IMR-90 (cell line): ENCODE results near the gene FERMT3. TPM values are rescaled to one million over a fixed set of nuclear protein-coding genes. Genes with fewer than 3 reads are reported as not detected.

ENCODE experiments used
- ATAC-seq: fragments of 200-7000 bp; cut with Tn5 transposase; 2 replicates; pipeline ENCODE4 v1.9.1; 2020; ENCODE audit warnings: low read depth, mild to moderate bottlenecking, moderate library complexity
- BruUV-seq: library from RNA; stranded (reverse); fragments of 400-500 nt; replicated peaks from 2 replicates; lab custom pipeline; 2021; lab: Mats Ljungman, UMichigan
- CTCF ChIA-PET: fragments of 300-600 bp; formaldehyde crosslinking; extraction: SDS; loops from one replicate; lab custom pipeline; 2021; ENCODE audit warnings: antibody characterized with exemption; lab: Yijun Ruan, JAX
- POLR2A ChIA-PET: fragments of 300-600 bp; sonication (Branson Sonifier 250); formaldehyde crosslinking; loops from one replicate; lab custom pipeline; 2022; ENCODE audit warnings: antibody characterized with exemption; ENCODE audit not compliant: unreplicated experiment; lab: Charles Lee
- DNase-seq: peaks from one replicate; pipeline ENCODE4 v3.0.0; 2013
- H2AFZ ChIP-seq: replicated peaks from 2 replicates; pipeline ENCODE3; 2013; ENCODE audit warnings: low read length, mild to moderate bottlenecking; ENCODE audit not compliant: poor library complexity
- H2AK5ac ChIP-seq: 2 replicates; pipeline ENCODE4 v1.6.1; 2013; ENCODE audit warnings: low read depth, low read length, inconsistent platforms
- H2AK9ac ChIP-seq: replicated peaks from 2 replicates; pipeline ENCODE3; 2013; ENCODE audit warnings: mild to moderate bottlenecking, low read depth, low read length, moderate library complexity; ENCODE audit not compliant: poor library complexity
- H2BK120ac ChIP-seq: 2 replicates; pipeline ENCODE4 v1.6.1; 2013; ENCODE audit warnings: low read depth, low read length, inconsistent platforms
- H2BK15ac ChIP-seq: 3 replicates; pipeline ENCODE4 v1.6.1; 2013; ENCODE audit warnings: low read depth, low read length, inconsistent platforms
- H2BK20ac ChIP-seq: 2 replicates; pipeline ENCODE4 v1.6.1; 2013; ENCODE audit warnings: low read depth, mild to moderate bottlenecking, inconsistent platforms, low read length, moderate library complexity
- H2BK5ac ChIP-seq: 2 replicates; pipeline ENCODE4 v1.6.1; 2013; ENCODE audit warnings: mild to moderate bottlenecking, low read depth, low read length, inconsistent platforms; ENCODE audit not compliant: poor library complexity, severe bottlenecking
- H3K14ac ChIP-seq: replicated peaks from 2 replicates; pipeline ENCODE4 v1.6.1; 2013; ENCODE audit warnings: low read depth, low read length, inconsistent platforms
- H3K18ac ChIP-seq: 2 replicates; pipeline ENCODE4 v1.6.1; 2013; ENCODE audit warnings: low read depth, low read length, control low read depth
- H3K23ac ChIP-seq: 2 replicates; pipeline ENCODE4 v1.6.1; 2013; ENCODE audit warnings: low read depth, low read length, inconsistent platforms
- H3K27ac ChIP-seq: 2 replicates; pipeline ENCODE4 v1.5.1; 2013; ENCODE audit warnings: mild to moderate bottlenecking, control low read depth, low read length; ENCODE audit not compliant: insufficient read depth
- H3K27me3 ChIP-seq: 2 replicates; pipeline ENCODE4 v1.6.1; 2013; ENCODE audit warnings: low read length; ENCODE audit not compliant: control insufficient read depth, insufficient read depth
- H3K36me3 ChIP-seq: 2 replicates; pipeline ENCODE4 v1.6.1; 2013; ENCODE audit warnings: low read length, mixed read lengths; ENCODE audit not compliant: control insufficient read depth, insufficient read depth
- H3K4ac ChIP-seq: 2 replicates; pipeline ENCODE4 v1.6.1; 2013; ENCODE audit warnings: low read depth, low read length, inconsistent platforms
- H3K4me1 ChIP-seq: 2 replicates; pipeline ENCODE4 v1.6.1; 2013; ENCODE audit warnings: low read length, mixed read lengths; ENCODE audit not compliant: control insufficient read depth, insufficient read depth
- H3K4me2 ChIP-seq: 2 replicates; pipeline ENCODE4 v1.6.1; 2013; ENCODE audit warnings: low read depth, mild to moderate bottlenecking, control low read depth, low read length, moderate library complexity
- H3K4me3 ChIP-seq: 2 replicates; pipeline ENCODE4 v1.5.1; 2013; ENCODE audit warnings: low read depth, mild to moderate bottlenecking, control low read depth, low read length, moderate library complexity; ENCODE audit not compliant: insufficient read depth
- H3K56ac ChIP-seq: 2 replicates; pipeline ENCODE4 v1.6.1; 2013; ENCODE audit warnings: low read length, inconsistent platforms; ENCODE audit not compliant: insufficient read depth; ENCODE audit errors: extremely low read depth
- H3K79me1 ChIP-seq, 2 experiments: 2 replicates each; pipeline ENCODE4 v1.6.1; 2013; ENCODE audit warnings: low read length in 2 of 2, inconsistent platforms in 1 of 2, low read depth in 1 of 2
- H3K9ac ChIP-seq: 2 replicates; pipeline ENCODE4 v1.6.1; 2013; ENCODE audit warnings: low read depth, low read length, control low read depth
- H3K9me1 ChIP-seq: 2 replicates; pipeline ENCODE4 v1.6.1; 2013; ENCODE audit warnings: low read length, inconsistent platforms; ENCODE audit not compliant: insufficient read depth
- H3K9me3 ChIP-seq: 2 replicates; pipeline ENCODE4 v1.6.1; 2013; ENCODE audit warnings: low read length; ENCODE audit not compliant: control insufficient read depth, insufficient read depth
- H4K20me1 ChIP-seq: 2 replicates; pipeline ENCODE4 v1.6.1; 2013; ENCODE audit warnings: low read length, inconsistent platforms; ENCODE audit not compliant: insufficient read depth
- H4K5ac ChIP-seq: 2 replicates; pipeline ENCODE4 v1.6.1; 2013; ENCODE audit warnings: mild to moderate bottlenecking, low read depth, low read length, control low read depth
- H4K8ac ChIP-seq, 2 experiments: 2 replicates each; pipeline ENCODE4 v1.6.1; 2013; ENCODE audit warnings: low read depth in 2 of 2, low read length in 2 of 2, control low read depth in 1 of 2, inconsistent platforms in 1 of 2
- H4K91ac ChIP-seq: 2 replicates; pipeline ENCODE4 v1.6.1; 2013; ENCODE audit warnings: low read depth, low read length, inconsistent platforms; ENCODE audit not compliant: insufficient read depth
- BHLHE40 ChIP-seq: fragments of 150-350 bp; IDR thresholded peaks from 2 replicates; pipeline ENCODE4 v1.6.1; 2016; ENCODE audit warnings: mild to moderate bottlenecking, low read depth, low read length
- CHD1 ChIP-seq: IDR thresholded peaks from 2 replicates; pipeline ENCODE4 v1.6.1; 2012; ENCODE audit warnings: low read depth, low read length, improper control_type of control experiment
- CTCF ChIP-seq: conservative IDR thresholded peaks from 2 replicates; pipeline ENCODE4 v1.5.1; 2012; ENCODE audit warnings: mild to moderate bottlenecking, low read depth, low read length, improper control_type of control experiment
- FOS ChIP-seq: fragments of 150-350 bp; IDR thresholded peaks from 2 replicates; pipeline ENCODE4 v1.6.1; 2016; ENCODE audit warnings: low read depth, low read length
- MAFK ChIP-seq: IDR thresholded peaks from 2 replicates; pipeline ENCODE4 v1.6.1; 2012; ENCODE audit warnings: low read depth, low read length, improper control_type of control experiment
- MAZ ChIP-seq: IDR thresholded peaks from 2 replicates; pipeline ENCODE4 v1.6.1; 2012; ENCODE audit warnings: low read depth, mild to moderate bottlenecking, low read length, improper control_type of control experiment, moderate library complexity, borderline replicate concordance
- POLR2A ChIP-seq: IDR thresholded peaks from 2 replicates; pipeline ENCODE4 v1.6.1; 2012; ENCODE audit warnings: mild to moderate bottlenecking, low read depth, low read length
- RAD21 ChIP-seq: IDR thresholded peaks from 2 replicates; pipeline ENCODE4 v1.6.1; 2012; ENCODE audit warnings: low read length, improper control_type of control experiment
- RCOR1 ChIP-seq: IDR thresholded peaks from 2 replicates; pipeline ENCODE4 v1.6.1; 2012; ENCODE audit warnings: mild to moderate bottlenecking, low read length, improper control_type of control experiment; ENCODE audit not compliant: insufficient replicate concordance
- SMC3 ChIP-seq: fragments of 150-350 bp; IDR thresholded peaks from 2 replicates; pipeline ENCODE4 v1.6.1; 2016; ENCODE audit warnings: low read depth, mild to moderate bottlenecking, antibody characterized with exemption, low read length, moderate library complexity
- USF2 ChIP-seq: fragments of 150-350 bp; IDR thresholded peaks from 2 replicates; pipeline ENCODE4 v1.6.1; 2017; ENCODE audit warnings: mild to moderate bottlenecking, antibody characterized with exemption, low read length, low read depth
- WGBS, 2 experiments: methylation state at CpG; one replicate each; pipeline versions ENCODE4 v1.1.5 to v1.1.7; 2013; ENCODE audit warnings: missing lambda C conversion rate in 2 of 2; ENCODE audit not compliant: insufficient read length in 1 of 2; ENCODE audit errors: extremely low coverage in 2 of 2; 5-methylcytosine and 5-hydroxymethylcytosine counted together
- dilution Hi-C: fragments of 300-500 bp; cut with HindIII; formaldehyde crosslinking; loops from one replicate; pipeline ENCODE4 v1.14.3; 2018; ENCODE audit warnings: low sequenced_read_pairs; ENCODE audit not compliant: unreplicated experiment
- in situ Hi-C: fragments of 300-500 bp; cut with MboI; formaldehyde crosslinking; loops from 3 replicates; pipeline ENCODE4 v1.14.3; 2019; ENCODE audit warnings: low sequenced_read_pairs, inconsistent platforms, mixed read lengths
- intact Hi-C: fragments of 100-400 bp; cut with micrococcal nuclease; formaldehyde crosslinking; loops from 2 replicates; pipeline ENCODE4 v1.10.0; 2022
- polyA plus RNA-seq, 3 experiments: library from polyadenylated mRNA; depleted of rRNA; stranded (reverse); fragments of >200 nt; gene quantifications; 2 replicates each; pipeline ENCODE4 v1.2.3, GENCODE V29; 2012; ENCODE audit warnings: low replicate concordance in 1 of 3
- total RNA-seq: library from RNA; depleted of rRNA; stranded (reverse); fragments of >200 nt; gene quantifications from 2 replicates; pipeline ENCODE4 v1.2.3, GENCODE V29; 2012

The FERMT3 gene
- total and polyA plus RNA-seq, 2 of the 4 experiments (the other 2 are of a cell fraction) = 0.36 to 2.3 TPM

GRCh38 chr11:64229090-64229743 is 22.7 kb downstream of the FERMT3 start:
- ChIA-PET POLR2A (no interaction called here), CTCF (interaction anchor here (0.6 kb wide), 1 partner anchor 1405 kb away, joined by 3 read pairs; no protein-coding TSS in a partner anchor)
- Histone ChIP-seq H2BK120ac (no peak overlapping the region), H4K5ac (no peak overlapping the region), H3K56ac (no peak overlapping the region), H2AK9ac (peak overlapping the region; percentile 62), H3K36me3 (peaks cover under 1% of the 10 kb centered on the region; the same call in 1 of the 2 replicates), H3K4me1 (peaks cover 23% of the 10 kb centered on the region), H3K9me1 (peaks cover 19% of the 10 kb centered on the region), H3K9me3 (no peaks in the 10 kb centered on the region), H2BK20ac (no peak overlapping the region), H3K27me3 (no peaks in the 10 kb centered on the region), H2AK5ac (0 out of 2 replicates have a peak overlapping the region, but pooled peaks have one; percentile 1), H4K8ac (no peak overlapping the region), H3K4me3 (no peak overlapping the region), H3K23ac (0 out of 2 replicates have a peak overlapping the region, but pooled peaks have one; percentile 37), H2AFZ (no peak overlapping the region), H4K20me1 (no peaks in the 10 kb centered on the region; the same call in 1 of the 2 replicates), H3K9ac (no peak overlapping the region), H3K14ac (no peak overlapping the region), H3K27ac (no peak overlapping the region), H2BK5ac (no peak overlapping the region), H3K79me1 (peaks cover 23 to 84% of the 10 kb centered on the region in 2 experiments), H2BK15ac (no peak overlapping the region), H3K4ac (peak overlapping the region; percentile 64), H3K18ac (no peak overlapping the region), H4K91ac (no peak overlapping the region), H3K4me2 (no peak overlapping the region; the same call in 1 of the 2 replicates)
- no TSS peak for BruUV-seq
- dilution Hi-C loops = no loop called here
- in situ Hi-C loops = no loop called here
- DNase-seq (no peak), ATAC-seq (no peak)
- intact Hi-C loops = no loop called here
- 83% methylated on average over 1 of the region's 12 CpGs; no CpG with 5 or more reads in 1 of the 2 experiments for WGBS, 2 experiments
- TF ChIP-seq CHD1 = no peak
- no peak for TF ChIP-seq RCOR1
- TF ChIP-seq POLR2A = no peak
- TF ChIP-seq SMC3 = no peak
- no peak for TF ChIP-seq FOS
- TF ChIP-seq BHLHE40 = no peak
- no peak for TF ChIP-seq MAFK
- no peak for TF ChIP-seq RAD21
- no peak for TF ChIP-seq MAZ
- TF ChIP-seq USF2 = no peak
- TF ChIP-seq CTCF = no peak
